ENCODE measurements around the gene HIRIP3.

Gene HIRIP3

GRCh38 chr16:29990034-29990433, 5.4 kb downstream of the HIRIP3 start:
- no peak overlapping the region for H2BK120ac ChIP-seq (ENCODE audit: low read depth, low read length)
- peaks cover 83 to 89% of the 10 kb centered on the region in 2 experiments for H3K36me3 ChIP-seq (ENCODE audit: control insufficient read depth in 1 of 2, insufficient read depth in 2 of 2, low read depth in 1 of 2, low read length in 2 of 2)

GRCh38 chr16:29989111-29989858, 6.1 kb downstream of the HIRIP3 start:
- Histone ChIP-seq H3K79me1 (replicated peaks; ENCODE audit: low read length, poor library complexity, severe bottlenecking) (peaks cover 28% of the 10 kb centered on the region), H3K9ac (ENCODE audit: low read length) (no peak overlapping the region), H3K14ac (ENCODE audit: low read length in 2 of 2) (no peak overlapping the region), H3K27ac (ENCODE audit: low read length, poor library complexity, severe bottlenecking) (no peak overlapping the region), H2AFZ (ENCODE audit: low read depth, low read length) (no peak overlapping the region), H4K91ac (ENCODE audit: low read length) (no peak overlapping the region), H2BK5ac (ENCODE audit: low read depth, low read length, poor library complexity, severe bottlenecking) (no peak overlapping the region), H3K27me3 (ENCODE audit: control insufficient read depth in 1 of 2, insufficient read depth in 1 of 2, low read length in 2 of 2) (no peaks in the 10 kb centered on the region), H3K4ac (ENCODE audit: low read depth in 1 of 2, low read length in 2 of 2) (no peak overlapping the region), H3K4me1 (ENCODE audit: control insufficient read depth, insufficient read depth, low read depth, low read length) (no peaks in the 10 kb centered on the region), H3K4me2 (ENCODE audit: low read length, poor library complexity, severe bottlenecking) (no peak overlapping the region), H3K18ac (ENCODE audit: low read depth in 1 of 2, low read length in 2 of 2) (no peak overlapping the region), H3K4me3 (ENCODE audit: insufficient read depth in 1 of 2, low read depth in 1 of 2, low read length in 2 of 2) (no peak overlapping the region), H2BK120ac (ENCODE audit: low read depth, low read length) (no peak overlapping the region), H2BK12ac (ENCODE audit: low read length in 2 of 2) (no peak overlapping the region), H3K9me3 (ENCODE audit: control insufficient read depth, low read length) (no peaks in the 10 kb centered on the region), H3K36me3 (ENCODE audit: control insufficient read depth in 1 of 2, insufficient read depth in 2 of 2, low read depth in 1 of 2, low read length in 2 of 2) (peaks cover 90 to 97% of the 10 kb centered on the region in 2 experiments), H2AK5ac (ENCODE audit: low read length, severe bottlenecking) (no peak overlapping the region), H3K23ac (ENCODE audit: low read length in 2 of 2) (no peak overlapping the region), H4K8ac (ENCODE audit: low read length) (no peak overlapping the region), H2BK15ac (ENCODE audit: low read depth, poor library complexity, severe bottlenecking) (no peak overlapping the region)
- WGBS = 92% methylated on average over 23 of the region's 23 CpGs
- DNase-seq = no peak

More at GRCh38 chr16:29990034-29990433, 5.4 kb downstream of the HIRIP3 start:
- Histone ChIP-seq H2AFZ (ENCODE audit: low read depth, low read length) (no peak overlapping the region), H4K8ac (ENCODE audit: low read length) (no peak overlapping the region), H4K91ac (ENCODE audit: low read length) (no peak overlapping the region), H3K14ac (ENCODE audit: low read length in 2 of 2) (no peak overlapping the region), H3K4me1 (ENCODE audit: control insufficient read depth, insufficient read depth, low read depth, low read length) (peaks cover 7% of the 10 kb centered on the region), H3K4ac (ENCODE audit: low read depth in 1 of 2, low read length in 2 of 2) (no peak overlapping the region), H3K27me3 (ENCODE audit: control insufficient read depth in 1 of 2, insufficient read depth in 1 of 2, low read length in 2 of 2) (no peaks in the 10 kb centered on the region), H3K9ac (ENCODE audit: low read length) (no peak overlapping the region), H3K4me3 (ENCODE audit: insufficient read depth in 1 of 2, low read depth in 1 of 2, low read length in 2 of 2) (no peak overlapping the region), H2AK5ac (ENCODE audit: low read length, severe bottlenecking) (no peak overlapping the region), H3K79me1 (replicated peaks; ENCODE audit: low read length, poor library complexity, severe bottlenecking) (peaks cover 22% of the 10 kb centered on the region), H2BK5ac (ENCODE audit: low read depth, low read length, poor library complexity, severe bottlenecking) (no peak overlapping the region), H3K27ac (ENCODE audit: low read length, poor library complexity, severe bottlenecking) (no peak overlapping the region), H3K4me2 (ENCODE audit: low read length, poor library complexity, severe bottlenecking) (no peak overlapping the region), H3K18ac (ENCODE audit: low read depth in 1 of 2, low read length in 2 of 2) (no peak overlapping the region), H2BK12ac (ENCODE audit: low read length in 2 of 2) (no peak overlapping the region), H3K23ac (ENCODE audit: low read length in 2 of 2) (no peak overlapping the region), H2BK15ac (ENCODE audit: low read depth, poor library complexity, severe bottlenecking) (no peak overlapping the region), H3K9me3 (ENCODE audit: control insufficient read depth, low read length) (no peaks in the 10 kb centered on the region)
- WGBS = no CpG with 5 or more reads among the region's 2 CpGs
- DNase-seq = no peak

GRCh38 chr16:29988346-29989075, 6.9 kb downstream of the HIRIP3 start:
- Histone ChIP-seq H3K27ac (ENCODE audit: low read length, poor library complexity, severe bottlenecking) (no peak overlapping the region), H2BK15ac (ENCODE audit: low read depth, poor library complexity, severe bottlenecking) (no peak overlapping the region), H2BK12ac (ENCODE audit: low read length in 2 of 2) (no peak overlapping the region), H3K4me2 (ENCODE audit: low read length, poor library complexity, severe bottlenecking) (no peak overlapping the region), H4K8ac (ENCODE audit: low read length) (no peak overlapping the region), H3K23ac (ENCODE audit: low read length in 2 of 2) (no peak overlapping the region), H3K79me1 (replicated peaks; ENCODE audit: low read length, poor library complexity, severe bottlenecking) (peaks cover 33% of the 10 kb centered on the region), H3K14ac (ENCODE audit: low read length in 2 of 2) (no peak overlapping the region), H3K36me3 (ENCODE audit: control insufficient read depth in 1 of 2, insufficient read depth in 2 of 2, low read depth in 1 of 2, low read length in 2 of 2) (peaks cover 92 to 97% of the 10 kb centered on the region in 2 experiments), H3K4ac (ENCODE audit: low read depth in 1 of 2, low read length in 2 of 2) (no peak overlapping the region), H3K9ac (ENCODE audit: low read length) (no peak overlapping the region), H3K4me1 (ENCODE audit: control insufficient read depth, insufficient read depth, low read depth, low read length) (no peaks in the 10 kb centered on the region), H3K4me3 (ENCODE audit: insufficient read depth in 1 of 2, low read depth in 1 of 2, low read length in 2 of 2) (no peak overlapping the region), H4K91ac (ENCODE audit: low read length) (no peak overlapping the region), H3K9me3 (ENCODE audit: control insufficient read depth, low read length) (no peaks in the 10 kb centered on the region), H2BK120ac (ENCODE audit: low read depth, low read length) (no peak overlapping the region), H3K27me3 (ENCODE audit: control insufficient read depth in 1 of 2, insufficient read depth in 1 of 2, low read length in 2 of 2) (no peaks in the 10 kb centered on the region), H2AK5ac (ENCODE audit: low read length, severe bottlenecking) (no peak overlapping the region), H2AFZ (ENCODE audit: low read depth, low read length) (no peak overlapping the region), H3K18ac (ENCODE audit: low read depth in 1 of 2, low read length in 2 of 2) (no peak overlapping the region), H2BK5ac (ENCODE audit: low read depth, low read length, poor library complexity, severe bottlenecking) (no peak overlapping the region)
- 96% methylated on average over 16 of the region's 17 CpGs for WGBS
- DNase-seq = no peak

GRCh38 chr16:29987371-29988085, 7.9 kb downstream of the HIRIP3 start:
- no peak overlapping the region for H2AK5ac ChIP-seq (ENCODE audit: low read length, severe bottlenecking)
- no peak overlapping the region for H4K91ac ChIP-seq (ENCODE audit: low read length)
- H3K4me2 ChIP-seq (ENCODE audit: low read length, poor library complexity, severe bottlenecking) = no peak overlapping the region
- H3K36me3 ChIP-seq (ENCODE audit: control insufficient read depth in 1 of 2, insufficient read depth in 2 of 2, low read depth in 1 of 2, low read length in 2 of 2) = peaks cover 92 to 97% of the 10 kb centered on the region in 2 experiments
- no peaks in the 10 kb centered on the region for H3K4me1 ChIP-seq (ENCODE audit: control insufficient read depth, insufficient read depth, low read depth, low read length)
- no peak for DNase-seq
- no peak overlapping the region for H4K8ac ChIP-seq (ENCODE audit: low read length)
- WGBS = 96% methylated on average over 35 of the region's 35 CpGs
- no peaks in the 10 kb centered on the region for H3K27me3 ChIP-seq (ENCODE audit: control insufficient read depth in 1 of 2, insufficient read depth in 1 of 2, low read length in 2 of 2)
- no peak overlapping the region for H2AFZ ChIP-seq (ENCODE audit: low read depth, low read length)
- no peak overlapping the region for H2BK120ac ChIP-seq (ENCODE audit: low read depth, low read length)
- H3K18ac ChIP-seq (ENCODE audit: low read depth in 1 of 2, low read length in 2 of 2) = no peak overlapping the region
- H3K27ac ChIP-seq (ENCODE audit: low read length, poor library complexity, severe bottlenecking) = no peak overlapping the region
- no peak overlapping the region for H3K4ac ChIP-seq (ENCODE audit: low read depth in 1 of 2, low read length in 2 of 2)
- H2BK15ac ChIP-seq (ENCODE audit: low read depth, poor library complexity, severe bottlenecking) = no peak overlapping the region
- peaks cover 34% of the 10 kb centered on the region for H3K79me1 ChIP-seq (replicated peaks; ENCODE audit: low read length, poor library complexity, severe bottlenecking)
- H3K9ac ChIP-seq (ENCODE audit: low read length) = no peak overlapping the region
- no peak overlapping the region for H3K23ac ChIP-seq (ENCODE audit: low read length in 2 of 2)
- no peaks in the 10 kb centered on the region for H3K9me3 ChIP-seq (ENCODE audit: control insufficient read depth, low read length)
- H3K4me3 ChIP-seq (ENCODE audit: insufficient read depth in 1 of 2, low read depth in 1 of 2, low read length in 2 of 2) = no peak overlapping the region
- no peak overlapping the region for H2BK12ac ChIP-seq (ENCODE audit: low read length in 2 of 2)
- H3K14ac ChIP-seq (ENCODE audit: low read length in 2 of 2) = no peak overlapping the region
- H2BK5ac ChIP-seq (ENCODE audit: low read depth, low read length, poor library complexity, severe bottlenecking) = no peak overlapping the region
